GM18520 (cell line): ENCODE results near the gene CSNK1G3.
A peak's percentile ranks its signal among the peaks of the same experiment; 100 is the strongest.

Experiments used
- ATAC-seq: cut with Tn5 transposase; IDR thresholded peaks from one replicate; pipeline ENCODE4 v1.9.1; 2021; ENCODE audit not compliant: unreplicated experiment

Gene CSNK1G3

DNA sequence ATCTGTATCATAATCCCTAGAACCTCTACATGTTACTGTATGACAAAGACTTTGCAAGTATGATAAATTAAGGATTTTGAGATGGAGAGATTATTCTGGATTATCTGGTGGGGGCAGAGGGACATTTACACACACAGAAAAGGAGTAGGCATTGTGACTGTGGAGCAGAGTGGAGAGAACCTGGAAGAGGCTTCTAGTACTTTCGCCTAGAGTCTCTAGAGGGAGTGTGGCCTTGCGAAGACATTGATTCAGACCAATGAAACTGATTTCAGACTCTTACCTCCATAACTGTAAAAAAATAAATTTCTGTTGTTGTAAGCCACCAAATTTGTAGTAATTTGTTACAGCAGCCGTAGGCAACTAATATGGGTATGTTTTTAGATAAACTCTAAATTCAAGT lies 45.9 kb downstream of the CSNK1G3 start:
- ATAC-seq: no peak

- ATAC-seq: no peak
Measured at GRCh38 chr5:123558762-123559433, 46.9 kb downstream of the CSNK1G3 start.

DNA sequence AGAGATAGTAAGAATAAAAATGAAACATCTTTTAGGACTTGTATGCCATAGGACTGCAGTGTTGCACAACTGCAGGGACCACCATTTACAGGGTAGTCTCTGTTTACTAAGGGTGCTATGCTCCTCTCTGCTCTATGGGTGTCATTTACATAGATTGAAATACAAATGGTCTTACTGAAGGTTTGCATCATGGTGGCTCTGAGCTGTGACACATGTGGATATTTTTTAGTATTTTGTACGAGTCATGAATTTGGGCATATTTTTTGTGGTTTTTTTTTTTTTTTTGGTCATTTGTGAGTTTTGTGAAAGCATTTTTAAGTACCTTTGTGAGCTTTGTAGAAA lies 47.4 kb downstream of the CSNK1G3 start:
- no peak for ATAC-seq

DNA sequence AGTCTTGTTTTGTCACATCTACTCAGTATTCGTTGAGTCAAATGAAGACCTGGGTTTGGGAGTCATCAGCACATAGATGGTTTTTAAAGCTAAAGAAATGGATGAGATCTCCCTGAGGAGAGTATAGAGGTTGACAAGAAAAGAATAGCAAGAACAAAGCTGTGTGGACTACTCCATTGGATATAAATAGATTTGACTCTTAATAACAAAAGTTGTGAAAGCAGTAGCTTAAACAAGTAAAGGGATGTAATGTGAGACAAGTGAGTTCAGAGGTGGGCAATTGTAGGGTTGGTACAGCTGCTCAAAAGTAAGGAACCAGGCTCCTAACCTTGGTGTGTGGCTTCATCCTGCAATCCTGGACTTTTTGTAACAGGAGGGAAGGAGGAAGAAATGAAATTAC lies 49.3 kb downstream of the CSNK1G3 start:
- no peak for ATAC-seq

DNA sequence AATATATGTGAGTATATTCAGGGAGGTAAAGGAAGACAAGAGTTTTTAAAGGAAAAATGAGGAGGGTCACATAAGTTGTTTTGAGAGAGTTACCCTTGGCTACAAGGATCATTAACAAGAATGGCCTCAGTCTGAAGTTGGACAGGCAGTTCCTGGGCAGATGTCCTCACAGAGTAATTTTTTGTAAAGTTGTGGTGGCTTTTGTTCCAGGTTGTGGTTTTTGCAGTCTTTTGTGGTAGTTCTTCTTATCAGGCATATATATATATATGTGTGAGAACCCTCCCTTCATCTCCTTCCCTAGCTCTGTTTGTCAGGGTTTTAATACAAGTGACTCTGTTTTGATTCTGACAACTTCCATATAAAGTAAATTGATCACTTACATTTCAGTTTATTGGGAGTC lies 60.0 kb downstream of the CSNK1G3 start:
- no peak for ATAC-seq

- ATAC-seq: no peak
Measured at GRCh38 chr5:123578390-123578789, 66.4 kb downstream of the CSNK1G3 start.

GRCh38 chr5:123579410-123579809 lies 67.4 kb downstream of the CSNK1G3 start:
- no peak for ATAC-seq

DNA sequence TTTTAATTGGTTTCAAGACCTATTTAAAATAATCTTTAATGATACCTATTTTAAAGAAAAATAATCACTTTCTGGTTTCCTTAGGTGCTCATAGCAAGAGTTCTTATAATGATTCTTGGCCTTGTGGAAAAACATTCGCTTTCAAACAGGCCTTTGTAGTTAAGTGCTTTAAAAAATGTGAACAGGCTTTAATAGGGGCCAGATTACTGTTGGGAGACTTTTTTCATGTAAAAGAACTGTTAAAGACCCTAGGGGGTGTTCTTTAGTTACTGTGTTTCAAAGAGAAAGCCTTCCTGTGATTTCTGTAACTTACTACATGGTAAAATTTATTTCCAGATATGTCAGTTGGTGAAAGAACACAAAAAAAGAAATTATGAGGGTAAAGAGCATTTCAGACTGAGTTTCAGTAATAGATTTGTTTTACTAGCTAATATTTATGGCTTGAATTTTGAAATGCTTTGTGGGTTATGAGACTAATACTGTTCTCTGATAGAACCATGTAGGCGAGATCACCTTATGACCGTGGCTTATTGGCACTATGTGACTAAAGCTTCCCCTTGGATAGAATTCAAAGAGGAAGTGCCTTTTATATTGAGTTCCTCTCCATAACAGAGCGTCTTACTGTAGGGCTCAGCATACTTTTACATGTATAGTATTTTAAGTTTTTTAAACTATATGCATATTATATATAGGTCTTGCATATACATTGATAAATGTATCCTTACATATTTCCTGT lies 70.7 kb downstream of the CSNK1G3 start:
- ATAC-seq: no peak

DNA sequence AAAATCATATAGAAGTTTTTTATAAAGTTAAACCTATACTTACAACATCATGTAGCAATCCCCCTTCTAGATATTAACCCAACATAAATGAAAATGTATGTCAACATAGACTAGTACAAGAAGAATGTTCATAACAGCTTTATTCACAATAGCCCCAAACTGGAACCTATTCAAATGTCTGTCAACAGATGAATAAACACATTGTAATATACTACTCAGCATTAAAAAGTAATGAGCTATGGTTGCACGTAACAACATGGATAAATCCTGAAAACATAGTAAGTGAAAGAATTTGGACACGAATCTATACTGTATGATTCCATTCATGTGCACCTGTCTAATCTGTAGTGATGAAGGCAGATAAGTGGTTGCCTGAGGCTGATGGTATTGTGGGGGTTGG lies 73.9 kb downstream of the CSNK1G3 start:
- ATAC-seq: no peak

DNA sequence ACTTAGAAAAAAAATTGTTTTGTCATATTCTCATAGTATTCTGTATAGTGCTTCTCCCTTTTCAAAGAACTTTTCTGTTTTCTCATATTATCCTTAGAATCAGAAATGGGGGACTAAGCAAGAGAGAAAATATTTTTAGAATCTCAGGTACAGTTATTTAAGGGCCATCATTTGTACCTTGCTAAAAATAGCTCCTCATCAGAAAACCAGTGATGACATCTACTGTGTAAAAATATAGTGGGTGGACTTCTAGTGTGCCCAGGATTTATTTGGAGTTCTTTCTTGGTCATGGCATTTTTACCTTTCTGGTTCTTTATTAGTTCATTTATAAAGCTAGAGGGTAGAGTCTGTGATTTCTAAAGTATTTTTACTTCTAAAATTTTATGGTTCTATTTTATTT lies 82.5 kb downstream of the CSNK1G3 start:
- no peak for ATAC-seq

GRCh38 chr5:123597018-123597417 lies 85.0 kb downstream of the CSNK1G3 start:
- no peak for ATAC-seq

DNA sequence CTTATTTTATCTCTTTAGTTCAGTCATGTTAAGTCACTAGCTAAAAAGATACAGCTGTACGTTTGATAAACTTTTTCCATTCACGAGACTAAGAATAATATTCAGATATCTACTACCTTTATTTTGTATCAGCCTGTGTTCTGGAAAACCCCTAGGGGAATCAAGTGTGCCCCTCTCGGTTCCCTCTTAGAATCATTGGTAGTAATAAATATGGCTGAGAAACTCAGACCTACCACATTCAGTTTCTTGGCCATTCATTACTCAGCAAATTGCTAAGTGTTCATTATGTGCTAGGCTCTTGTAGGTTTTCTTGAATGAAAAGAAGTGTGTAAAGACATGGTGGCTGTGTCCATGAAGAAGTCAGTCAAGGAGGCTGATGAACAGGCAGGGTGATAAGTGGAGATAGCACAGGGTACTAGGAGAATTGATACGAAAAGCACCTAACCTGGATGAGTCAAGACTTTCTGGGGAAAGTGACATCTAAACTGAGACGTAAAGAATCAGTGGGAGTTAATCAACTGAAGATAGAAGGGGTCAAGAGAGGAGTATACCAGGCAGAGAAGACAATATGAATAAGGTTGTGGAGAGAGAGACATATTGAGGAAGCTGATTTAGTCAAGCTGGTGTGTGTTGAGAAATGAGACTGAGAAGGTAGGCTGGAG lies 86.2 kb downstream of the CSNK1G3 start:
- ATAC-seq: no peak

DNA sequence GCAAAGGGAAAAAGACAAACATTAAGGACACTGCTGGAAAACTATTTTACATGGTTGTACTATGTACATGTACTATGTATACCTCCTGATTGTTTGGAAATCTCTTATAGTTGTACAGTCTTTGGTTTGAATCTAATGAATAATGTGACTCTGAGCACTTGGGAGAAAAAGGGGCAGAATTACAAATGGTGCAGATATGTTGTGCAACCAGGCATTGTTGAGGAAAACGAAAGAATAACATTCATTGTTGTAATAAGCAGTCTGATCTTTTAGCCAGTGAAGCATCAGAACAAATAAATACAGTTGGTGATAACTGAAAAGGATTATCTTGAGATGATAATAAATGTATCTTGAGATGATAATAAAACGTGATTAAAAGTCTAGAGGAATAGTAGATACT lies 87.2 kb downstream of the CSNK1G3 start:
- ATAC-seq: no peak

DNA sequence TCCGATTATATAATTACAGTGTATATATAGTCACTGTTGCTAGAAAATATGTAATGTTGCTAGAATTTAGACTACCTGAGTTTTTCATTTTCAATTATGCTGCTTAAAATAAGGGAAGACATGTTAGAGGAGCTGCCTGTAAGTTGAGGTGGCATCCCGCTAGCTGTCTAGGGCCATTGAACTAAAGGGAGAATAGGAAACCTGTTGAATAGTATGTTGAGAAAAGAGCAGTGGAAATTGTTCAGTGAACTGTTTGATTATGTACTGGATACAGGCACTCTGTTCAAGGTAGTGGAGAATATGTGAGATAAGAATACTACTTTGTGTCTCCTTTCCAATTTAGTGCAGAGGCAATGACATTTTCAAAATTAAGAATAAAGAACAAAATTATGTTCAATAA lies 89.6 kb downstream of the CSNK1G3 start:
- no peak for ATAC-seq

GRCh38 chr5:123605822-123606221 lies 93.8 kb downstream of the CSNK1G3 start:
- ATAC-seq: peak; percentile 48

- ATAC-seq: no peak
Measured at GRCh38 chr5:123610209-123610608, 98.2 kb downstream of the CSNK1G3 start.

DNA sequence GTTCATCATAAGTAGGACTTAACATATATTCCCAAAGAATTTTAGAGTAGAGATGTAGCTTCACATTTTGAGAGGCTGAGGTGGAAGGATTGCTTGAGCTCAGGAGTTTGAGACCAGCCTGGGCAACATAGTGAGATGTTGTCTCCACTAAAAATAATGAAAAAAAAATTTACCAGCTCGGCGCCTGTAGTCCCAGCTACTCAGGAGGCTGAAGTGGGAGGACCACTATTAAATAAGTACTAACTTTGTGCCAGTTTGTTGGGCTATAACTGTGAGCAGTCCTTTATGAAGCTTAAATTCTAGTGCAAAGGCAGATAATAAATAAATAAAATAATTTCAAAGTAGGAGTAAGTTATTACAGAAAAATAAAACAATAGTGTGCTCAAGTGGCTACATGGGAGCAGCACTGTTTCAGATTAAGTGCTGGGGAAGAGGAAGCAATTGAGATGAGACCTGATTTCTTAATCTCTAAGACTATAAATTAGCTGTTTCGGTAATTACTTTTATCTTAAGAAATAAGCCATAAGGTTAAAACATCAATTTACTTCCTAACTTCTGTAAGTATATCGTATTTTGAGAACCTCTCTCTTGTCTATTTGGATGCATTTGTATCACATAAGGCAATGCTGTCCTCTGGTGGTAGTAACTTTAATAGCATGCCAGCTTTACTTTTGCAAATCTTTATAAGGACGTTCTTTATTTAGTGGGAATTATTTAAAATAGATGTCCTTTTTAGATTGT lies 98.9 kb downstream of the CSNK1G3 start:
- ATAC-seq: peak; percentile 46

DNA sequence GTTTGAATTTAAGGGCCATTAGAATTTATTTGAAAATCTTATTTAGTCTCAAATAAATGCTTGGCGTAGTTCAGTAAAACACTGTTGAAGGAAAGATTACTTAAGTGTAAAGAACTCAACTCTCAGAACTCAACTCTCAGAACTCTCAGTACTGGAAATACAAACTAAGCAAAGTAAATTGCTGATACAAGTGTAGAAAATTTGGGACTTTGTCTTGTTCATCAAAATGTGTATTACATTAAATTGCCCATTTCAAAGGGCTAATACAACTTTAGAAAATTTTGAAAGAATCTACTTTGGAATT lies 99.4 kb downstream of the CSNK1G3 start:
- no peak for ATAC-seq

DNA sequence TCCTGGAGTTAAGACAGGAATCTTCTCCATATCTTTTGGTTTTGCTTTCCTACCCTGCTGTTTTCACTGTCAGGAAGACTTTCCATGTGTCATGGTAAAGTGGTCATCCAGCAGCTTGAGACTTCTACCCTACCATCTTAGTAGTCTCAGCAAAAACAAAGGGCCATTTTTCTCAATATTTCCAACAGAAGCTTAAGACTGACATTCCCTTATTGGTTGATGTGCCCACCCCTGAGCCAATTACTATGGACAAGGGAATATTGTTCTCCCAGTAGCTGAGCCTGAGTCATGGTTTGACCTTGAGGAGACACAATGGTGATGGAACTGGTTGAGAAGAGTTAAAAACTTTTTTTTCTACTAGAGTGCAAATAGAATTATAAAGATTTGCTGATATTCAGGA lies 105.6 kb downstream of the CSNK1G3 start:
- ATAC-seq: no peak

GRCh38 chr5:123626051-123626450 lies 114.1 kb downstream of the CSNK1G3 start:
- ATAC-seq: no peak

DNA sequence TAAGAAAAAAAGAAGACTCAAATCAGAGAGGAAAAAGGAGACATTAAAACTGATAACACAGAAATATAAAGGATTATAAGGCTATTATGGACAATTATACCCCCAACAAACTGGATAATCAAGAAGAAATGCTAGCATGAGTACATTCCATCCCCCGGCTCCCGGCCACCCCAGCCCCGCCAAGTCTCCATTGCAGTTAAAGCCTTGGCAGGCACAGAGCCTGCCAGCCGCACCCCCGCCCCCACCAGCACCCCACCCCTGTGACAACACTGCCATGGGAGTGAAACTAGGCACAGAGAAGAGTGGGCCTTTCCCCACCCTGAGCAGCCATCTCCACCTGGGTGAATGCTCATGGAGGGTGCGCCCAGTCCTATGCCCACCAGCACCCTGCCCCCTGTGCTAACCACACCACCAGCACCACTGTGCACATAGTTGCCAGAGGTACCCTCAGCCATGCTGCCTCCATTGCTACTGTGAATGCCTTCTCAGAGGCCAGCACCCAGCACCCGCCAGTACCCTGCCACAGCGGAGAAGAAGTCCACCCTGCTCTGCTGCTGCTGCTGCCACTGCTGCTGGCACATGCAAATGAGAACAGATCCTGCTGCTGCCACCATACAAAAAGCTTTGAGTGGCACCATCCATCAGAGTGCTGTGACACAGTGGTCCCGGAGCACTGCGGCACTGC lies 117.0 kb downstream of the CSNK1G3 start:
- ATAC-seq: no peak
